ENCODE results near the gene PCDHB1.

The PCDHB1 gene, protein sequence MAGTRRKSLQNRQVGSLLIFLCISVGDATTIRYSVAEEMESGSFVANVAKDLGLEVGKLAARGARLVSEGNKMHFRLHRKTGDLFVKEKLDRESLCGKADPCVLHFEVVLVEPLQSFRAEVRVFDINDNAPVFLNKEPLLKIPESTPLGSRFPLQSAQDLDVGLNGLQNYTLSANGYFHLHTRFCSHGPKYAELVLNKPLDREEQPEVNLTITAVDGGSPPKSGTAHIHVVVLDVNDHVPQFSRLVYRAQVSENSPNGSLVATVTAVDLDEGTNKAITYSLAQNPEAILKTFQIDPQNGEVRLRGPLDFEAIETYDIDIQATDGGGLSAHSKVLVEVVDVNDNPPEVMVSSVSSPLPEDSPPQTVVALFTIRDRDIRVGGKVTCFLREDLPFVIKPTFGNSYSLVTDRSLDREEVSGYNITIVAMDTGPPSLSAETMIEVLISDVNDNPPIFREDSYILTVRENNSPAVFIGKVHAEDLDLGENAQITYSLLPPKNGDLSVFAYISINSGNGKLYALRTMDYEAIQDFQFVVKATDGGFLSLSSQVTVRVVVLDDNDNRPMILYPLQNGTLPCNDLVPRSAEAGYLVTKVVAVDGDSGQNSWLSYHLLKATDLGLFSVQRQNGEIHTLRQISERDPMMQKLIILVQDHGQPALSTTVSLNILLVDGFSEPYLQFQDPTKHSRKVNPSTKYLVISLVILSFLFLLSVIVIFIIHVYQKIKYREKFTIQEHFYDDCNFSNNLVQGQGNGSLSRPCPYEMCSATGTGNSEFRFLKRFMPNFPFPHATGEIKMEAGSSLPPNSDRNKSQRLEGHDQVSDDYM

DNA sequence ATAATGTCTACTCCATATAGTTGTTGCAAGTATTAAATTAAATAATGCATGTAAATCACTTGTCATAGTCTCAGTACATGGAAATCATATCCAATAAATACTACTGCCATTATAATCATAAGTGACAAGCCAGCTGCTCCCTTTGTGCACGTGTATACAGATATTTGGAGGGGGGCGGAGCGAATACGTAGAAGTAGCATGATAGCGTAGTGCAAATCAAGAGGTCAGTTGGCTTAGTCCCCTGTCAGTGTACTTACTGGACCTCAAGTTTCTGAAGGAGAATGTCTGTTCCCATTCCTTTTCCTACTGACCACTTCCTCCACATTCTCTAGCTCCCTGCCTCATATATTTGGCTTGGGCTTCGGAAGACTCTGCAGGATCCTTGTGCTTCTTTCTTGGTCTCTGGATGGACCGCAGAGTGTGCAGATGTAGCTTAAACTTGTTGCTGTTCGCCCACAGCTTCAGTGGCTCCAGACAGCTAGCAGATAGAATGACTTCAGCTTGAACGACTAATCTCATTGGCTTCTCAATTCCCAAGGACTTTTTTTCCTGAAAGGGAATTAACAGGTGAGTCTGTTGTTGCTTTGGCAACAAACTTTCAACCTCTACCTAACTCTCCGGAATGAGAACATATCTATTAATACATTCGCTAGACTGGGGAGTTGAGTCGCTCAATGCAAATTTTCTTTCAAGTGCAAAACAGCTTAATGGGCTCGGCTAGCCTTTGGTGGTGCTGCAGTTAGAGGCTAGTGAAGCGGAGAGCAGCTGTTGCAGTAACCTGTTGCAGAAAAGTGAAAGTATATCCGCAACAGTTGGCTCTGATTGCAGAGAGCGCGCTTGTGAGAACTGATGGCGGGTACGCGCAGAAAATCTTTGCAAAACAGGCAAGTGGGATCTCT is at the start of gene PCDHB1:
TSS of gene PCDHB1 (plus strand) at position 753 of the 899 bp plus-strand sequence. CDS start at position 850, 97 bp downstream.
- DNase-seq (ENCODE audit: low read depth in 2 of 2): no peak

DNA sequence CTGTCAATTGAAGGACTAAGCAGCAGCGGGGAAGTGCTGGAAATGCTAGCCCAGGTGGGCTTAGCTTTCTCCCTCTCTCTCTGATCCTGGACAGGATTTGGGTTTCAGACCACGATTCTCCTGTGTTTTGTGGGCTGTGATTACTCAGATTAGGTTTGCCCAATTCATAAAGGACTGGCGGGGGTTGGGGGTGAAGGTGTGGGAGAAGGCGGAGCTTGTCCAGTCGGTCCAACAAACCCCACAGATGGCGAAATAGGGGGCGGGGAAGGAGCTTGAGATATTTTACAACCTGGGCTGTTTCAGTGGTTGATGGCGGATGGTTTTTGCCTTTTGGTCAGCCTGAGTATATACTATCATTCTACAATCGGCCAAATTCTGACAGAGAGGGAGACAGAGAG is 49.7 kb upstream of the PCDHB1 start:
- no peak for DNase-seq (ENCODE audit: low read depth in 2 of 2)

DNA sequence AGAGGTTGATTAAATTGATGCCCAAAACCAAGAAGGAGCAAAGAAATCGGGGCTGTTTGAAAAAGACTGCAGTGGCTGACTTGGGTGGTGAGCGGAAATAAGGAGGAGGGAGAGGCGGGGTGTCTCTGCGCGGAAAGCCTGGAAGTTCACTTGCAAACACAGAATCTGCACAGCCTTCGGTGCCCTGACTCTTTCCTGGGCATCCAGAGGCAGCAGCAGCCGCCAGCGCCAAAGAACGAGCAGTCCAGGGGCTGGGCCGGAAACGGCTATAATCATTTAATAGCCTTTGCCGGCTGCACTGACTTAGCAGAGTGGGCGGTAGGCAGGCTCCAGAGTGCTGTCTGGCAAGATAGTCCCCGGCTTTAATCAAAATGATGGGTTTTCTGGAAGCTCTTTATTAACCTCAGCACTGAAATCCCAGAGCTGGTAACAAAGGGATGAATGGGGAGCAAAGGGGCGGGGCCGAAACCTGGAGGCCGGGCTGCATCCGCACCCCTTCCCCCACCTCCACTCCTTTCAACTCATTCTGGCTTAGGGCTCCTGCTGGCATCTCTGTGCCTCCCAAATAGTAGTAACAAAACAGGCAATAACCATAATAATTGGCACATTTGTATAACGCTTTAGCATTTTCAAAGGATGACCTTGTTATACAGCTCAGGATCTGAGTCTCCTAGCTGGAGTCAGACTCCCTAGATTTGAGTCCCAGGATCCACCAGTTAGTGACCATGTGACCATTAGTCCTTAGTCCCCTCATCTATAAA is 49.1 kb upstream of the PCDHB1 start:
- DNase-seq (ENCODE audit: low read depth in 2 of 2): no peak

DNA sequence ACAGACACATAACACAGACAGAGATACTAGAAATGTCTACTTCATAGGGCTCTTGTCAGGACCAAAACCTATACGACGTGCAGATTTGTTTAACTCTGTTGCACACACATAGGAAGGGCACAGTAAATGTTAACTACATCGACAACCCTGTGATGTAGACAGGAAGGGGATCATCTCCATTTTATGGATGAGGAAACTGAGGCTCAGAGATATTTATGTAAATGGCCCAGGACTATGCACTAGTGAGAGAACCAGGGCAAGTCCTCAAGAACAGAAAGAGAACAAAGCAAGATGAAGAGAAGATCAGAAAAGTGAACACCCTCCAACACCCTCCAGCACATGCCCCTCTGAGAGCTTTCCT is 48.6 kb upstream of the PCDHB1 start:
- DNase-seq (ENCODE audit: low read depth in 2 of 2): no peak

DNA sequence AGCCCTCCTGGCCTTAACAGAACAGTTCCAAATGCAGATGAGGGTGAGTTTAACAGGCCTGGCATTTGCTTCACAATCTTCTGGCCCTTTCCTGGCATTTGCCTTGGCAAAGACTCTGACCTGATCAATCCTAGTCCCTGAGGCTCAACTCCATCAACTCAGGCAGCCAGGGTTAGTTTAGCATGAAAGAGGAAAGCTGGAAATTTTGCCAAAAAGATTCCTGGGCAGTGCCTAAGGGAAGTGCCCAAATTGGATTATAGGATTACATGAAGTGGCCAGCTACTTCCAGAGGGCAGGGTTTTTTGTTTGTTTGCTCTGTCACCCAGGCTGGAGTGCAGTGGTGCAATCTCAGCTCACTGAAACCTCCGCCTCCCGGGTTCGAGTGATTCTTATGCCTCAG is 48.1 kb upstream of the PCDHB1 start:
- DNase-seq (ENCODE audit: low read depth in 2 of 2): no peak

DNA sequence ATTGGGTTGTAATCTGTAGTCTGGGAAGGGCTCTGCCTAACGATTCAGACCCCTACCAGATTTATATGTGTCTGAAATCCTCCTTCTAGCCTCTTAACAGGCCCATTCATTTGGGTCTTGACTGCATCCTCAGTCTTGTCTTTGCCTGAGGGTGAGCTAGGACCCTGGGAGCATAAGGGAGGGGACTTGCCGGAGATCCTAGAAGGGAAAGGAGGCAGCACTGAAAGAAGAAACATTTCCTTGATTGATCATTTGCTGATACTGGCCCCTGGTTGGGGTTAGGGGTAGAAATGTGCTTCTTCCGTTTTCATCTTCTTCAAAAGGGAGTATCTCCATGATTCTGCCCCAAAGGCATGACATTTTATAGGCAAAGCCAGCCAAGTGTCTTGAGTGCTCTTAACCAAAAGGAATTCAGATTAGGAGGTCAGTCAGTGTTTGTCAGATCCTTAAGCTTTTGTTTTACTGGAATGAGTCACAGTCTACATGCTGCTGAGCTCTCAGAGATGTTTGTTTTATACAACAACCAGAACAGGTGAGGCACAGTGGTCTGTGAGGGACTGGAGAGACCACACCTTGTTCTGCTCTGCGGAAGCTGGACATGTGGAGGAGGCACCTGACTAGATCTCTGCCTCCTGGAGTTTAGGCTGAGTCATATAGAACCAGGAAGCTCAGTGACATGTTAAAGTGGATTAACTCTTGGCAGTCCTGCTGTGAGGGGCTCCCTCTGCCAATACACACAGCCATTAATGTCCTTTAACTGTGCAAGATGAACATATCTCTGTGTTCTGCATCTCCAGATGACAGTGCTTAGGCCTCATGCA is 47.2 kb upstream of the PCDHB1 start:
- no peak for DNase-seq (ENCODE audit: low read depth in 2 of 2)

DNA sequence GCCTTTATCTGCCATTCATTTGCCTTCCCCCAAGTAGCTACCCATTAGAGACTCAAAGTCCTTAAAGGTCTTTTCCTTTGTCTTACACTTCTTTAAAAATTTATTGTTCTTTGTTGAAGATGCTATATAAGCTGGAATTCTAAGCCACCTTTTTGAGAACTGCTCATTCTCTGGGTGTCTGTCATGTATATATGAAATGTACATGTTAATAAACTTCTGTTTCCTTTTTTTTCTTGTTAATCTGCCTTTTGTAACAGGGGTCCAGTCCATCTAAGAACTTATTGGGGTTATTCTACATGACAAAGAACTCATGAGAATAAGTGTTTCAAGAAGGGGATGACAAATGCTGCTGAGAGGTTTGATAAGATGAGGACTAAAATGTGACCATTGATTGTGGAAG is 43.4 kb upstream of the PCDHB1 start:
- DNase-seq (ENCODE audit: low read depth in 2 of 2): no peak

DNA sequence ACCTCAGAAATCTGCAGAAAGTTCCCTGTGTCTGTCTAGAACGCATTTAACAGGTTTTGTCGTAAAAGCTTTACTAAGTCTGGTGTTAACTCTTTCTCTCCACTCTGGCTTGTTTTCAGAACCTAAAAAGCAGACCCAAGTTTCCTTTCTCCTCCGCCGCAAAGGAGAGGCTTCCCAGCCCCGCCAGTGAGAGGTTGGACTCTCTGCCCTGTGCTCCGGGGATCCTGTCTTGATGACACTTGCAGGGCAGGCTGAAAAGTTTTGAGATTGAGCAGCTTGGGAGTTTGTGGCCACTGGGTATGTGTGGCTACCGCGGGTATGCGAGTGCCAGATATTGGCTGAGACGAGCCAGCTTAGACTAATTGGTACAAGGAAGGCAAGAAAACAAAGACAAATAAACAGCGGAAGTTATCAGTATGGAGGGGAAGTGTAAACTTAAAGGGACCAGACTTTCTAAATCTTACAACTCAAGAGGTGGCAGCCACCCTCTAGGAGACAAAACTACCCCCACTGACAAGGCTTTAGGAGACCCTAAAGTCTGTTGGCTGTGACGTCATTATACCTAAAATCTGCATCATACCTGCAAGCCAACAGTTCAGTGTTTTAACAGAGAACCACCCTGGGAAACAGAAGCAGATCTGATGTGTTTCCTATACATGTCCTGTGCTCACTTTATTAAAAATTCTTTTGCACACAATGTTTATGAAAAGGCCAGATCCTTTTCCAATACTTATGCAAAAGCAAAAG is 41.0 kb upstream of the PCDHB1 start:
- no peak for DNase-seq (ENCODE audit: low read depth in 2 of 2)

DNA sequence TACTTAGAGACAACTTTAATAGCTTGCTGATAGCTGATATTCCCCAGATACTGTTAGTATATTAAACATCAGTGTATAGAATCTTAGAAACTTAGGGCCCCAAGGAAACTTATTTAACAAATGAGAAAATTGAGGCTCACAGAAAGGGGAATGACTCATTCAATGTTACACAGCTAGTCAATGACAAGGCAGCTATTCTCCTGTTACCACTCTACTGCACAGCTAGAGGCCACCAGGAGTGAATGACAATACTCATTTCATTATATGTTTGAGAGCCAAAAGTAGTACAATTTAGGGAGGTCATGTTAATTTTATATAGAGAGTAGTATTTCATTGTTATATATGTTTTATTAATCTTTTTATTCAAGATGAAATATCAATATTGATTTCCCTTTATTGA is 33.2 kb upstream of the PCDHB1 start:
- DNase-seq (ENCODE audit: low read depth in 2 of 2): no peak

DNA sequence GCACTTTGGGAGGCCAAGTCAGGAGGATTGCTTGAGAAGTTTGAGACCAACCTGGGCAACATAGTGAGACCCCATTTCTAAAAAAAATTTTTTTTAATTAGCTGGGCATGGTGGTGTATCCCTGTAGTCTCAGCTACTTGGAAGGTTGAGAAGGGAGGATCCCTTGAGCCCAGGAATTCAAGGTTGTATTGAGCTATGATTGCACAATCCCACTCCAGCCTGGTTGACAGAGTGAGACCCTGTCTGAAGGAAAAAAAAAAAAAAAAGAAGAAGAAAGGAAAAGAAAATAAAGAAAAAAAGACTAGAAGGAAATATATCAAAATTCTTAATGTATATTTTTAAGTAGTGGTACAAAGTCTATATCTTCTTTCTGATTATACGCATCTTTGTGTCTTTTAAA is 28.8 kb upstream of the PCDHB1 start:
- no peak for DNase-seq (ENCODE audit: low read depth in 2 of 2)

DNA sequence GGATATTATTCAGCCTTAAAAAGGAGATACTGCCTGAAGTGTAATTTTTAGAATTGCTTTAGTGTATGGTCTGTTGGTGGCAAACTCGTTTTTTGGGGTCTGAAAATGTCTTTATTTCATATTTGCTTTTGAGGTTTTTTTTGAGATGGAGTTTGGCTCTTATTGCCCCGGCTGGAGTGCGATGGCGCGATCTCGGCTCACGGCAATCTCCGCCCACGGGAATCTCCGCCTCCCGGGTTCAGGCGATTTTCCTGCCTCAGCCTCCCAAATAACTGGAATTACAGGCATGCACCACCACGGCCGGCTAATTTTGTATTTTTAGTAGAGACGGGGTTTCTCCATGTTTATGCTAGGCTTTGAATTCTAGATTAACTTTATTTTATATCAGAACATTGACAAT is 20.2 kb upstream of the PCDHB1 start:
- no peak for DNase-seq (ENCODE audit: low read depth in 2 of 2)

DNA sequence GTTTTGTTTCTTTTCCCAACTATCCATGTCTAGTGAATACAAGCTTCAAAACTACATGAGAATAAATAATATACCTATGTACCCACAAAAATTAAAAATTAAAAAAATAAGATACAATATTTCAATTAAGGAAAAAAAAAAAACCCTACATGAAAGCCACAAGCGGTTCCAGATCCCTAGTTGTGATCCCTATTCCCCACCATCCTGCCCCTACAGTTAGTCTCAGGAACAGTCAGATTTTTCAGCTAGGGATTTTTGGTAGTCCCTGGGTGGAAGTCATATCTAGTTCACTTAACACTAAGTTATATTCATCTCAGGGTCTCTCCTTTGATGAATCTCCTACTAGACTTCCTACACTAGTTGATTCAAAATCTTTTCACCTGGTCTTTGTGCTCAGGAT is 18.5 kb upstream of the PCDHB1 start:
- no peak for DNase-seq (ENCODE audit: low read depth in 2 of 2)

DNA sequence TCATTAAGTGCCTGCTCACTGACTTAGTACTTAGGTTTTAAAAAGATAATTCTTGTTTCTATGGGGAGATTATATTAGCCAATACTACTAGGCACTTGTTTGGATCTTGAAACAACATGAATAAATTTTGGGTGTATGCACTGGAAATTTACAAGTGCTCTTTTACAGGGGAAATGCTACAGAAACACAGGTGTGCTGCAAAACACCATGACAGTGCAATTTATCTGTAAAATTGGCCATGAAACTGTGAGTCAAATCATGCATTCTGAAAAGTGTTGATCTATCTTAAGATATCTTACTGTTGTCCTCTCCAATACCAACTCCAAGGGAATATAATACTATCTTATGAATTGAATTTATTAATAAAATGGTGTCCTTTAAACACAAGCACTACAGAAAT is 12.1 kb upstream of the PCDHB1 start:
- no peak for DNase-seq (ENCODE audit: low read depth in 2 of 2)

DNA sequence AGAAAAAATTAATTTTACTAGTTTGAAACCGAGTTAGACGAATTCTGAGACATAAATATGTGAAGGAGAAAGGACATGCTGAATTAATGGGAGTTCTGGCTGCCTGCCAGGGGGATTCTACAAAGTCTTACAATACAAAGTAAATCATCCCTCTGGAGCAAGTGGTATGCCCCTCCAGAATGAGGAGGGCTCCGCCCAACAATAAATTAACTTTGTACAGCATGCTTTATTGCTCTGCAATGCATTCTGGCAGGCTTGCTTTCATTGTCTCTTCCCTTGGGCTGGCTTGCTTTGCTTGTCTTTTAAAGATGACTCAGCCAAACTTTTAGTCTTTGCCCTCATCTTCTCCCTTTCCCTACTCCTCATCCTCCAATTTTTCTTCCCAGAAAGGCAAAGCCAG is 11.7 kb upstream of the PCDHB1 start:
- no peak for DNase-seq (ENCODE audit: low read depth in 2 of 2)

DNA sequence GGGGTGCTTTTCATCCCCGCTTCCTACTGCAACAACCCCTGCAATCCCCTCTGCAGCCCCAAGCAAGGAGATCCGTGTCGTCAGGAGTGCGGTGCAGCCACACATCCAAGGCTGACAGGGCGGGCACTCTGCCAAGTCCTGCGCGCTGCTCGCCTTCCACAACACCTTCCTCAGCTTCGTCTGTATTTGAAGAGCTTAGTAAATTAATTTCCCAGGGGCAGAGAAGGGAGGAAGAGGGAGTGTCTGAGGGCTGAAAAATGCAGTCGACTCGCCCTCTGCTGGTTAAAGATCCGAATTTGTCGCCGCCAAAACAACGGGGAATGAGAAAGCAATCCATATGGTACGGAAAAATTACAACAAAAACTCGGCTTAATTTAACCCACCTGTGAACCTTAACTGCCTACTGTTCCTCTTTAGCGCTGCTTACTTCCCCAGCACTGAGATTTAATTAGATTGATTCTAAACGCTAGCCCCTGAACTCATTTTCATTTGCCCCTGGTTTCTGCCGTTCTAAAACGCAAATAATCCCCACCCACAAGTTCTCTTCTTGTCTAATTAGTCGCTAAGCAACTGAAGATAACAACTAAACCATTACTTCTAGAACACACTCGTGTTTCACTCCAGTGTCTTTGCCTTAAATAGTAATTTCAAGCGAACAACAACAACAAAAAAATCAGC is 10.9 kb upstream of the PCDHB1 start:
- DNase-seq (ENCODE audit: low read depth in 2 of 2): no peak

DNA sequence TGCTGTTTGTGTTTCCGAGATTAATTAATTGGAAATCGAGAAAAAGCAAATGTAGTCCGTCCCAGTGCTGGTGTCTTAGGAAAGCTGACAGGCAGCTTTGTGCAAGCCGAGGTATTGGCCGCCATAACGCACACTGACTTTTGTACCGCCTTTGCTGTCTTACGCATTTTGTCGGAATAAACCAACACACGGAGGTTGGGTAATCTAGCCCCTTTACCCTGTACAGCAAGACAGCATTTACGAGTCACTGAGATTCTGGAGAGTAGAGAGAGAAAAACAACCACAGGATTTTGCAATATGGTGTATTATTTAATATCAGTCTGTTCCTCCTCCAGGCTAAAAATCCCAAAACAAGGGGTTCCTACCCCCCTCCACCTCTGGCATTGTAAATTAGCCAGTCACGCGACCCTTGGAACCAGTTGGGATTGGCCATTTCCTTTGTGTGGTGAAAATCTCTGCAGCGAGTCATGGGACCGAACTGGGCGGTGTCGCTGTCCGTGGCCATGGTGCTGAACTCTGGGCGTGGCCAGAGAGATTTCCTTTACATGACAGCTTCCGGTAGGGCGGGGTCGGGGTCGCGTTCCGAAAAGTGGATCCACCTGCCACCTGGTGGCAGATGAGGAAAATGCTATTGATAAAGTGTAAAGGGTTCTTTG is 10.3 kb upstream of the PCDHB1 start:
- DNase-seq (ENCODE audit: low read depth in 2 of 2): peak in 1 of 2 donors; percentile 6

DNA sequence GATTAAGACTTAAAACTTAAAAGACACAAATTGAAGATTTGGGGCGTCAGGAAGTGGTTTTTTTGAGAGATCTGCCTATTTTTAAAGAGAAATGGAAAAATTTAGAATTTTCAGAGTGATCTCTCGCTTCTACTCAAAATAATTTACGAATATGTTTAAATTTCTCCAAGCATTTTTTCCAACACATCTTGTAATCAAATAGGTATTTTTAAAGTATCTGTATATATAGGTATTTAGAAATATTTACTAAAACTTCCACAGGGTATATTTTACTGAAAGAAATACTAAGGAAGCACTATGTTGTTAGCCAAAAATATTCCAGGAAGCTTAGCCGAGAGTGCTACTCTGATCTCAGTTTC is 9.8 kb upstream of the PCDHB1 start:
- DNase-seq (ENCODE audit: low read depth in 2 of 2): no peak

DNA sequence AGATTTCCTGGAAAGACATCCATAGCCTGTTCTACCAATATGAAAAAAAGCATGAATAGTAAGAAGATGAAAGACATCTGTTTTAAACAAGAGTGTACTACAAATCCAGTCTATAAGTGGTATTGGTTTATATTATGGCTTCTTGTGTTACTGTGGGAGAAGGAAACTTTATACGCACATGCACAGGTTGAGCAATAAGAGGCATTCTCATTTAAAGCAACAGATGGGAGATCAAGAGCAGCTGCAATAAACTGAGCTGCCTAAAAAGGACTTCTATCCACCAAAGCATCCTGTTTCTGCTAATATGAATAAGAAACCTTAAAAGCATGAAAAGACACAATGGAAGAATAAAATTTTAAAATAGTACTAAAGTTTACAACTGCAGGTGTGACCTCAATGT is 8.6 kb upstream of the PCDHB1 start:
- DNase-seq (ENCODE audit: low read depth in 2 of 2): no peak

DNA sequence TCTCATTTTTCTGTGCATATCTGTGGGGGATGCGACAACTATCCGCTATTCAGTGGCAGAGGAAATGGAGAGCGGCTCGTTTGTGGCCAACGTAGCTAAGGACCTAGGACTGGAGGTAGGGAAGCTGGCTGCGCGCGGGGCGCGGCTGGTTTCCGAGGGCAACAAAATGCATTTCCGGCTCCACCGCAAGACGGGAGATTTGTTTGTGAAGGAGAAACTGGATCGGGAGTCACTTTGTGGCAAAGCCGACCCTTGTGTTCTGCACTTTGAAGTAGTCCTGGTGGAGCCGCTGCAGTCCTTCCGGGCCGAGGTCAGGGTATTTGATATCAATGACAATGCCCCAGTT is 320 bp downstream of the PCDHB1 start:
- no peak for DNase-seq (ENCODE audit: low read depth in 2 of 2)
